ENCODE measurements around the gene ANAPC15. TPM values are rescaled to one million over a fixed set of nuclear protein-coding genes. Genes with fewer than 3 reads are reported as not detected.

The ANAPC15 gene
- total and polyA plus RNA-seq, 2 of the 13 experiments (the other 11 are each of a cell fraction or from before 2014, with no cell fraction given), result 18.8 to 25.7 TPM

GRCh38 chr11:72102946-72103753 is 9.3 kb downstream of the ANAPC15 start, which contains the start of gene LAMTOR1 (continued):
- TF ChIP-seq, protein P1, sequence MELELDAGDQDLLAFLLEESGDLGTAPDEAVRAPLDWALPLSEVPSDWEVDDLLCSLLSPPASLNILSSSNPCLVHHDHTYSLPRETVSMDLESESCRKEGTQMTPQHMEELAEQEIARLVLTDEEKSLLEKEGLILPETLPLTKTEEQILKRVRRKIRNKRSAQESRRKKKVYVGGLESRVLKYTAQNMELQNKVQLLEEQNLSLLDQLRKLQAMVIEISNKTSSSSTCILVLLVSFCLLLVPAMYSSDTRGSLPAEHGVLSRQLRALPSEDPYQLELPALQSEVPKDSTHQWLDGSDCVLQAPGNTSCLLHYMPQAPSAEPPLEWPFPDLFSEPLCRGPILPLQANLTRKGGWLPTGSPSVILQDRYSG (CRISPR knock-in tag; IDR thresholded peaks at IDR 0.05), result no peak
- TF ChIP-seq CBX5 (CRISPR knock-in tag; IDR thresholded peaks at IDR 0.05; ENCODE audit: borderline replicate concordance) (peak; percentile 84), ZFP36 (IDR thresholded peaks at IDR 0.05; ENCODE audit: borderline replicate concordance, low read depth, low read length, partially characterized antibody) (no peak), STAT6 (CRISPR knock-in tag; IDR thresholded peaks at IDR 0.05; ENCODE audit: borderline replicate concordance) (no peak), ZNF7 (CRISPR knock-in tag; IDR thresholded peaks at IDR 0.05) (no peak), NR3C1 (CRISPR knock-in tag; IDR thresholded peaks at IDR 0.05) (no peak), CSRNP2 (CRISPR knock-in tag; conservative IDR thresholded peaks at IDR 0.05; ENCODE audit: low read depth) (no peak), TARDBP (CRISPR knock-in tag; IDR thresholded peaks at IDR 0.05) (no peak), MEIS2 (CRISPR knock-in tag; IDR thresholded peaks at IDR 0.05) (no peak), NFIB (CRISPR knock-in tag; IDR thresholded peaks at IDR 0.05; ENCODE audit: borderline replicate concordance) (peak; percentile 86; the same call in 1 of the 2 replicates), RBM39 (IDR thresholded peaks at IDR 0.05; ENCODE audit: low read depth, low read length, poor library complexity, severe bottlenecking) (no peak), ZNF557 (CRISPR knock-in tag; IDR thresholded peaks at IDR 0.05) (no peak), REL (CRISPR knock-in tag; conservative IDR thresholded peaks at IDR 0.05) (no peak), MNT (IDR thresholded peaks at IDR 0.05) (peak; percentile 87), ZNF672 (CRISPR knock-in tag; IDR thresholded peaks at IDR 0.05) (no peak), AKAP8 (CRISPR knock-in tag; IDR thresholded peaks at IDR 0.05) (no peak), ZNF30 (CRISPR knock-in tag; IDR thresholded peaks at IDR 0.05) (no peak), KLF12 (CRISPR knock-in tag; IDR thresholded peaks at IDR 0.05; ENCODE audit: borderline replicate concordance) (peak; percentile 72; the same call in 1 of the 2 replicates)
- TF ChIP-seq, protein P2, sequence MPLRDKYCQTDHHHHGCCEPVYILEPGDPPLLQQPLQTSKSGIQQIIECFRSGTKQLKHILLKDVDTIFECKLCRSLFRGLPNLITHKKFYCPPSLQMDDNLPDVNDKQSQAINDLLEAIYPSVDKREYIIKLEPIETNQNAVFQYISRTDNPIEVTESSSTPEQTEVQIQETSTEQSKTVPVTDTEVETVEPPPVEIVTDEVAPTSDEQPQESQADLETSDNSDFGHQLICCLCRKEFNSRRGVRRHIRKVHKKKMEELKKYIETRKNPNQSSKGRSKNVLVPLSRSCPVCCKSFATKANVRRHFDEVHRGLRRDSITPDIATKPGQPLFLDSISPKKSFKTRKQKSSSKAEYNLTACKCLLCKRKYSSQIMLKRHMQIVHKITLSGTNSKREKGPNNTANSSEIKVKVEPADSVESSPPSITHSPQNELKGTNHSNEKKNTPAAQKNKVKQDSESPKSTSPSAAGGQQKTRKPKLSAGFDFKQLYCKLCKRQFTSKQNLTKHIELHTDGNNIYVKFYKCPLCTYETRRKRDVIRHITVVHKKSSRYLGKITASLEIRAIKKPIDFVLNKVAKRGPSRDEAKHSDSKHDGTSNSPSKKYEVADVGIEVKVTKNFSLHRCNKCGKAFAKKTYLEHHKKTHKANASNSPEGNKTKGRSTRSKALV (CRISPR knock-in tag; IDR thresholded peaks at IDR 0.05), result 0 out of 2 replicates have a peak, but pooled peaks have one; percentile 2
- TF ChIP-seq, protein P3, sequence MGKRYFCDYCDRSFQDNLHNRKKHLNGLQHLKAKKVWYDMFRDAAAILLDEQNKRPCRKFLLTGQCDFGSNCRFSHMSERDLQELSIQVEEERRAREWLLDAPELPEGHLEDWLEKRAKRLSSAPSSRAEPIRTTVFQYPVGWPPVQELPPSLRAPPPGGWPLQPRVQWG (CRISPR knock-in tag; IDR thresholded peaks at IDR 0.05; ENCODE audit: borderline replicate concordance, low read depth), result no peak
